HG03097 (cell line): ENCODE results near the gene ZNF436.
"Not testable (repeated sequence)": the region's sequence is repeated elsewhere in the genome, so short reads cannot be mapped to it uniquely, and the experiment has no call there.

Source experiments
- ATAC-seq: cut with Tn5 transposase; IDR thresholded peaks from one replicate; pipeline ENCODE4 v1.9.1; 2021; ENCODE audit not compliant: unreplicated experiment, low FRiP score

The ZNF436 gene

GRCh38 chr1:23330846-23331245, 38.8 kb downstream of the ZNF436 start:
- no peak for ATAC-seq

DNA sequence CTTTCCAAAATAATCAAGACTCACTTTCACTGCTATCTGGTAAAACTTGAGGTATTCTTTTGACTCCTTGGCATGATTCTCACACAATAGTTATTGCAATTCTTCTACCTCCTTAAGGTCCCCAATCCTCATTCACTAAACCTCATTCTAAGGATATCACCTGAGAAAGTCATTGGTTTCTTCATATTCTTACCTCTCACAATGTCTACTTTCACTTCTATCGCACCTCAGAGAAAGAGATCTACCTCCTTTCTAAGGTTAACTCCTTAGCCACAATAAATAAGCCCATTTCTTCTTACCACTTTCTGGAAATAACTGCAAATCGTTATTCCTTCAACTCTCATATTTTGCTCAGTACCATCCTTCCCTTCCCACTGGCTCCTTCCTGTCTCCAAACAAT, 44.2 kb downstream of the ZNF436 start:
- no peak for ATAC-seq

GRCh38 chr1:23322770-23323169, 46.9 kb downstream of the ZNF436 start:
- ATAC-seq: no peak

- not testable (repeated sequence) for ATAC-seq
These were observed 59.4 kb downstream of the ZNF436 start for GRCh38 chr1:23310280-23310679.
